IPS DF 4.7 (cell line): ENCODE measurements around the gene RPS3A.
"Not testable (repeated sequence)": the region's sequence is repeated elsewhere in the genome, so short reads cannot be mapped to it uniquely, and the experiment has no call there.

Experiments used
- DNase-seq: peaks from one replicate; pipeline ENCODE4 v3.0.0-alpha.2; 2013; ENCODE audit warnings: low spot score; ENCODE audit errors: extremely low read depth

The RPS3A gene

DNA sequence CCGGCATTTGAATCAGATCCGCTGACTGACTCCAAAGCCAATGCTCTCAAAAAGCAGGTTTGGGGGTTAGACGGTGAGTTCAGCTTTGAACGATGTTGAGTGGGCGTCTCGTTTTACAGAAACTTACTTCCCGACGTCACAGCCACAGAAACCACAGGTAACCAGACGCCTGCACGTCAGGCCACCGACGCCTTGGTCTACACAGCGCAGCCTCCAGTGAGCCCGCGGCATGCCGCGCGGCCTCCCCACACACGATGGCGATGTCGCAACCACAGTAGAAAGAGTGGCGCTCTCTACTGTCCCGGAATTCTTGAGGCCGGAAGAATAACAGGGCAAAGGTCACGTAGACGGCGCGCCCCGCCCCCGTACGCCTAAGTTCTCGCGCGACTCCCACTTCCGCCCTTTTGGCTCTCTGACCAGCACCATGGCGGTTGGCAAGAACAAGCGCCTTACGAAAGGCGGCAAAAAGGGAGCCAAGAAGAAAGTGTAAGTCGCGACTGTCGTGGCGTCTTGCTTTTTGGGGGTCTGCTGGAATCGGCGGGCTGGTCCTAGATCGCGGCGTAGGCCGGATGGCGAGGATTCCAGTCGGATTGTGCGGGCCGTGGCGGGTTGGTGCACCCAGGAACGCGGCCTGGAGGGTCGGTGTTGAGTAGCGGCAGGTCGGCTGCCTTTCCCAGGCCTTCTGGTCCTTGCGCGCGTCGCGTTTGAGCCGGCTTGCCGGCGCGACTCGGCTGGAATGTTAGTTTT lies at the start of gene RPS3A:
TSS of gene RPS3A (plus strand) at position 400 of the 747 bp plus-strand sequence. CDS start at position 425, 25 bp downstream.
- peak; percentile 92 for DNase-seq

DNA sequence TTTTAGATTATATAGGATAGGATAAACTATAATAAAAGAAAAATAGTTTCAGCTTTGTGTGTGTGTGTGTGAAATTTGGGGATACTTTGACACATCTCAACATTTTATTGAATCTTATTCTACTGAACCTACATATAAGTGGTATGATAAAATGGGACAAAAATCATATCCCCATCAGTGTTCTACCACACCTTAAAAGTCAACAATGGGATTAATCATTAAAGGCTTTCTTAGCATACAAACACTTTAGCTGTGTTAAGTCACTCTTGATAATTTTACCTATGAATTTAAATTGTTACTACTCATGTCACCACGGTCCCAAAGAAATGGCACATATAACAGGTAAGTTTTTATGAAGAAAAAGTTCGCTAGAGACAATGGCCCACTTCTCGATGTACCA lies 46.6 kb upstream of the RPS3A start:
- no peak for DNase-seq

DNA sequence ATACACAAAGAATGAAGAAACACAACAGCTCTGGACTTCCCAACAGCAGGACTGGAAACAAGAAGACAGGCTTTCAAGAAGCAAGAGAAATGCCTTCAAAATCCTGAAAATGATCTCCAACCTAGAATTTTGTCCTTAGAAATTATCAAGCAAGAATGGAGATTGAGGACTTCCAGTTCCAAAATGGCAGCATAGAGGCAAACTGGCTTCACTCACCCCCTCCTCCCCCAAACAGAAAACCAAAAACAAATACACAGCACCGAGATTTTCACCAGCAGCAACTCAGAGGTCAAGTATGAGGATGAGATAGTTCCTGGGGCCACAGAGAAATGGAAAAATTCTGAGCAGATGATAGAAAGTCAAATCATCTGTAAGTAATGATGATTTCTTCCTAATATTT lies 43.9 kb upstream of the RPS3A start:
- DNase-seq, result no peak

DNA sequence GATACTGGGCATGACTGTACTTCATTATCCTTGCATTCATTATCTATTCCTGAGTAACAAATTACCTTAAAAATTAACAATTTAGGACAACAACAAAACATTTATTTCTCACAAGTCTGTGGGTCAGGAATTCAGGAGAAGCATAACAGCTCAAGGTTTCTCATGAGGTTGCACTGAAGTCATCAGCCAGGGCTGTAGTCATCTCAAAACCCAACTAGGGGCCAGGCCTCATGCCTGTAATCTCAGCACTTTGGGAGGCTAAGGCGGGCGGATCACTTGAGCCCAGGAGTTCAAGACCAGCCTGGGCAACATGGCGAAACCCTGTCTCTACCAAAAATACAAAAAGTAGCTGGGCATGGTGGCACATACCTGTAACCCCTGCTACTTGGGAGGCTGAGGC lies 36.3 kb upstream of the RPS3A start:
- not testable (repeated sequence) for DNase-seq

DNA sequence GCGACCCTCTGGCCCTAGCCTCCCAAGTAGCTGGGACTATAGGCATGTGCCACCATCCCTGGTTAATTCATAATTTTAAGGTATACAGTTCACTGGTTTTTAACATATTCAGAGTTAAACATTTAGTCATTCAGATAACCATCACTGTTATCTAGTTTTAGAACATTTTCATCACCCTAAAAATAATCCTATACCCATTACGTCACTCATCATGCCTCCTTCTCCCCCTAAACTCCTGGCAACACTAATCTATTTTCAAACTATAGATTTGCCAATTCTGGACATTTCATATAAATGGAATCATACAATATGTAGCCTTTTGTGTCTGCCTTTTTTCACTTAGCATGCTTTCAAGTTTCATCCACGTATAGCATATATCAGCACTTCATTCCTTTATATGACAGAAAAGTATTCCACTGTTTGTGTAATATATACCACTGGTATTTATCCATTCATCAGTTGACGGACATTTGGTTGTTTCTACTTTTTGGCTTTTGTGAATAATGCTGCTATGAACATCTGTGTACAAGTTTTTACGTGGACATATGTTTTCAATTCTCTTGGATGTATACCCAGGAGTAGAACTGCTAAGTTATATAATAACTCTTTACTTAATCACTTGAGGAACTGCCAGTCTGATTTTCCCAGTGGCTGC lies 32.0 kb upstream of the RPS3A start:
- no peak for DNase-seq

DNA sequence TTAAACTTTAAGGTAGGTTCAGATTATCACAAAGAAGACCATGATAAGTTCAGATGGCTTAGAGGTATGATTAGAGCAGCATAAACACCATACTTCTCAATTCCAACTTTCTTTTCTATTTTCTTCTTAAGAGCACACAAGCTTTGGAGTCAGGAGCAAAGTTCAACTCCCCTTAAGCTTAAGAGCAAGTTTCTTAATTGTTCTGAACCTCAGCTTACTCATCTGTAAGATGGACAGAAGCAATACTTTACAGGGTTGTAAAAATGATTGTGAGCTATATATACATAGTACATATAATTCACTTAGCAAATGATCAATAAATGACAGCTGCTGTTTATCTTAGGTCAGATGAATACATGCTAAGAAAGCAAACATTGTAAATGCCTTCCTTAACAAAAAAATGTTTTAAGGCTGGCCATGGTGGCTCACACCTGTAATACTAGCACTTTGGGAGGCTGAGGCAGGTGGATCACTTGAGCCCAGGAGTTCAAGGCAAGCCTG lies 25.0 kb upstream of the RPS3A start:
- DNase-seq, result no peak

DNA sequence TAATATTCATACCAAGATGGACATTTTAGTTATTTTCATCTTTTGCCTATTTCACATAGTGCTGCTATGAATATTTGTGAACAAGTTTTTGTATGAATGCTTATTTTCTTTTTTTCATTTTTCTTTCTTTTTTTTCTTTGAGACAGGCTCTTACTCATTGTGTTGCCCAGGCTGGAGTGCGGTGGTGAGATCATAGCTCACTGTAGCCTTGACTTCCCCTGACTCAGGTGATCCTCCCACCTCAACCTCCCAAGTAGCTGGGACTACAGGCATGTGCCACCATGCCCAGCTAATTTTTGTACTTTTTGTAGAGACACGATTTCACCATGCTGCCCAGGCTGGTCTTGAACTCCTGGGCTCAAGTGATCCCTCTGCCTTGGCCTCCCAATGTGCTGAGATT lies 21.4 kb upstream of the RPS3A start:
- DNase-seq, result not testable (repeated sequence)

DNA sequence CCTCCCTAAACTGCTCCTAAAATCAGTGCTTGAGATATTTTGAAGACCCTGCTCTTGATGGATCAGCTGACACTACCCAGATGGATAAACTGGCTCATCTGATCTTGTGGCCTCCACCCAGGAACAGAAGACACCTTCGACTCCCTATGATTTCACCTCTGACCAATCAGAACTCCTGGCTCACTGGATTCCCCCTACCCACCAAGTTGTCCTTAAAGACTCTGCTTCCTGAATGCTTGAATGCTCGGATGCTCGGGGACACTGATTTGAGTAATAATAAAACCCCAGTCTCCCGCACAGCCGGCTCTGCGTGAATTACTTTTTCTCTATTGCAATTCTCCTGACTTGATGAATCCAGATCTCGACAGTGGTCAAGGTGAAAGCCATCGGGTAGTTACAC lies 12.0 kb upstream of the RPS3A start:
- DNase-seq, result no peak

DNA sequence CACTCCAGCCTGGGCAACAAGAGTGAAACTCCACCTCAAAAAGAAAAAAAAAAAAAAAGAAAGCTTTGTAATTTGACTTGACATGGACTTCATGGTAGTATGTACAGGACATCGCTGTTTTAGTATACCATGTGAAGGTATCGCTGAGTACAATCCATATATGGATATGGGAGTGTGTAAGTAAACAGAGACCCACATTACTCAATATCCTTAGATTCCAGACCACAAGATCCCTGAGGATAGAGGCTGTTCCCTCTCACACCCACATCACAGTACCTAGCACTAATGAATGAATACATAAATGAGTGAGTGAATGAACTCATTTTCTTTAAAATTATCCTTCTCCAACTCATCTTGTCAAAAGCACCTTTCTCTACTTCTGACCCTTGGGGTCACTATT lies 8.4 kb upstream of the RPS3A start:
- DNase-seq, result no peak

DNA sequence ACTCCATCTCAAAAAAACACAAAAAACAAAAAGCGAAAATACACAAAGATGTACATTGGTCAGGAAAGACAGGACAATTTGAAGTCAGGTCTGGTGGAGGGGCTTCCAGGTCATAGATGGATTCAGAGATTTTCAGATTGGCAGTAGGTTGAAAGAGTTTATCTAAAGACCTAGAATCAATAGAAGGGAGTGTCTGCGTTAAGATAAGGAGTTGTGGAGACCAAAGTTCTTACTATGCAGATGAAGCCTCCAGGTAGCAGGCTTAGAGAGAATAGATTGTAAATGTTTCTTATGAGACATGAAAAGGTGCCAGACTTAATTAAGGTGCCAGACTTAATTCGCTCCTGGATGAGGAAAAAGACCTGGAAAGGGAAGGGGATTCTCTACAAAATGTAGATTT lies 6.9 kb upstream of the RPS3A start:
- DNase-seq, result no peak

DNA sequence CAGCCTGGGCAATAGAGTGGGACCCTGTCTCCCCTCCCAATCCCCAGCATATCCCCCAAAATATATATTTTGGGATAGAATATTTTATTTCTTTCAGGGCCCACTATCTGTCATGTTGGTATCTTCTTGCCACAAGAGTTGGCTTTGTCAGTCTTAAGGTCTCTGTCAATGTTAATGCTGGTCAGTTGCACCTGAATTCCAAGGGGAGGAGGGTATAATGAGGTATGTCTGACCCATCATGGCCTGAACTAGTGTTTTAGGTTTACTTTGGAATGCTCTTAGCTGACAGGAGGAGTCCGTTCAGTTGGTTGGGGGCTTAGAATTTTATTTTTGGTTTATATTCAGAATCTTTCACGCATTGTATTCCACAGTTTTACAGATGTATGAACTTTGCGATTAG lies 6.2 kb upstream of the RPS3A start:
- no peak for DNase-seq

DNA sequence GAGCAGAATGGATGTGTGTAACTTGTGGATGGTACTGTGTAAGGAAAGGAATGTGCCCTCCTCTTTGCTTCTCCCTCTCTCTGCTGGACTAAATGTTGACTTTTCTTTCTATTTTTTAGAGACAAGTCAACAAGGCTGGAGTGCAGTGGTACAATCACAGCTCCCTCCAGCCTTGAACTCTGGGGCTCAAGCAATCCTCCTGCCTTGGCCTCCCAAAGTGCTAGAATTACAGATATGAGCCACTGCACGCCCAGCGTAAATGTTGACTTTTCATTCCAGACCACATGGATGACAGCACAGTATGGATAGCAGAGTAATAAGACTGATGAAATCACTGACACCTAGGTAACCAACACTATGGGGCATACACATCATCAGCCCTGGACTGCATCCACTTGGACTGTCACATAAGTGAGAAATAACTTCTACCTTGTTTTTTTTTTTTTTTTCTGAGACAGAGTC lies 5.1 kb upstream of the RPS3A start:
- no peak for DNase-seq

DNA sequence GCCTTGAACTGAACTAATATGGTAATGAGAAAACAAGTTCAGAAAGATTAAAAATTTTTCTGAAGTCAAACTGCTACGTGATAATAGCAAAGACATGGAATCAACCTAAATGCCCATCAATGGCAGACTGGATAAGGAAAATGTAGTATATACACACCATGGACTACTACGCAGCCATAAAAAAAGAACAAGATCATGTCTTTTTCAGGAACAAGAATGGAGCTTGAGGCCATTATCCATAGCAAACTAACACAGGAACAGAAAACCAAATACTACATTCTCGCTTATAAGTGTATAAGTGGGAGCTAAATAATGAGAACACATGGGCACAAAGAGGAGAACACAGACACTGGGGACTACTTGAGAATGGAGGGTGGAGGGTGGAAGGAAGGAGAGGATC lies 4.3 kb upstream of the RPS3A start:
- no peak for DNase-seq

DNA sequence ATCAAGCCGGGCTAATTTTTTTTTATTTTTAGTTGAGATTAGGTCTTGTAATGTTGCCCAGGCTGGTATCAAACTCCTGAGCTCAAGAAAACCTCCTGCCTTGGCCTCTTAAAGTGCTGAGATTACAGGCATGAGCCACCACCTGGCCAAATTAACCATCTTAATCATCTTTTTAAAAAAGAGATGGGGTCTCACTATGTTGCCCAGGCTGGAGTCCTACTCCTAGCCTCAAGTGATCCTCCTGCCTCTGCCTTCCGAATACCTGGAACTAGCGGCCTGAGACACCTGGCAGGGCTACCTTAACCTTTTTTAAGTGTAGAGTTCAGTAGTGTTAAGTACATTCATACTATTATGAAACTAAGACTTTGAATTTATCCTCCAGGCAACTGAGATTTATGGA lies 1.7 kb upstream of the RPS3A start:
- no peak for DNase-seq

DNA sequence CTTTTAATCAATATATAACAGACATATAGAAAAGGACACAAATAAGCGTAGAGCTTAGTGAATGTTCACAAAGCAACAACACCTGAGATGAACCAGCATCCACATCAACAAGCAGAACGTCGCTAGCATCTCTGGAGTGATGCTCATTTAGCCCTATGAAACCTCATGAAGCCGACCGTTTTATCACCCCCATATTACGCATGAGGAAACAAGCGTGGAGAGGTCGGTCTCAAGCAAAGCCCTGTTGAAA lies 524 bp upstream of the RPS3A start:
- no peak for DNase-seq

DNA sequence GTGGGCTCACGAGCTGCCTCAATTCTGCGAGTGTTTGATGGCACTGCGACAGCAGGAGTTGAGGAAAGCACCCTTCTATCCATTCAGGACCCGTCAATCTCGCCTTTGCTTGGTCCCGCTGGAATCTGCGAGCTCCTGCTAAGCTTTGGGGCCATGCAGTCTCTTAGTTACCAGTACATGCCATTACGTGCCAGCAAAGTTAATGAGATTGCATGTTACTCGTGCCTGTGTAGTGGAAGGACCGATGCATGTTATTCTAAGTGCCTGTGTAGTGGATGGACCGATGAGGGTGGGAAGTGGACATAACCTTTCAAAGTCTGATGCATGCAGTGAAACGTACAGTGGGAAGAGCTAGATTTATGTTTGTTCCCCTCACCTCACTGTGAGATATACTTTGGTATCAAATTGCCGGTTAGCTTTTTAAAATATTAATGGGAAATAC lies 569 bp downstream of the RPS3A start:
- no peak for DNase-seq

DNA sequence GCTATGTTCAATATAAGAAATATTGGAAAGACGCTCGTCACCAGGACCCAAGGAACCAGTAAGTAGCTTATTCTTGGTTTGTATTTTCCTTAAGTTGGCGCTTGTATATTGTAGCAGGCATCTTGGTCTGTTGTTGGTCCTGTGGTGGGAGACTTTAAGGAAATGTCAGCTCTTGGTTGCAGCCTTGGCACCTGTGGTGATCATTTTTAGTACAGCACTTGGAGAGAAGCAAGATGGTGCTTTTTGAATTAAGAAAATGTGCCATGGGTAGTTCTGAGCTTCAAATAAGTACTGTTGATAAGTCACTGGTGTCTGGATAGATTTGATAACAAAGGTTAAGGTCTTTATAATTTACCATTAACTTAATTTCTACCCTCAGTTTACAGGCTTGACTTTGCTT lies 1.1 kb downstream of the RPS3A start:
- no peak for DNase-seq

DNA sequence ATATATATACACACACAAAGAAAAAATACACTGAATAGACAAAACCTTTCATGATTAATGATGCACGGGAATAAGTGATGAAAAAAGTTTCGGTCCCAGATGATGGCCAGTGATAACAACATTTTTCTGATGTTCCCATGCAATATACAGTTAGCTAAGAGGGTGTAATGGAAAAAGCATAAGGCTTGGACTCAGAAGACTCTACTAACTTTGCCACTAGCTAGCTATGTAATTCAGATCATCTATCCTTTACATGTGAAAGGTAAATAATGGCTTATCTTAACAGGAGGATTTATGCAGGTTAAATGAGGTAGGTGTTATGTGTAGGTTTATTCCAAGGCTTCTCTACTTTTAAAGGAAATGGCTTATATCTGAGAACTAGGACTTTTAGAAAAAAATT lies 4.3 kb downstream of the RPS3A start:
- no peak for DNase-seq

DNA sequence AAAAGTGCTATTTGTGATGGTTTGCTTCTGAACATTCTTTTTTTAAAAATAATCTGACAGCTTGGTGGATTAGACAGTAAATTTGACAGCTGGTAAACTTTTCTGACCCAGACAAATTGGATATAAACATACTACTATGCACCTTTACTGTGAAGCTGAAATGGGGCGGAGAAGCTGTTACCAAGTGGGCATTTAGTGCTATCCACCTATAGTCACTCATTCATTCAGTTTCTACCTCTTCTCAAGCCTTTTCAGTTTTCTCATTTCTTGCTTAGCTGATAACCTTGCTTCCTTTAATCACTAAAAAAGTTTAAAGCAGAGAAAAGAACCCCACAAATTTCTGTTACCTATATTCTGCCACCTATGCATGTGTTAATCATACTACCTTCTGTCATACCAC lies 5.2 kb downstream of the RPS3A start:
- no peak for DNase-seq

DNA sequence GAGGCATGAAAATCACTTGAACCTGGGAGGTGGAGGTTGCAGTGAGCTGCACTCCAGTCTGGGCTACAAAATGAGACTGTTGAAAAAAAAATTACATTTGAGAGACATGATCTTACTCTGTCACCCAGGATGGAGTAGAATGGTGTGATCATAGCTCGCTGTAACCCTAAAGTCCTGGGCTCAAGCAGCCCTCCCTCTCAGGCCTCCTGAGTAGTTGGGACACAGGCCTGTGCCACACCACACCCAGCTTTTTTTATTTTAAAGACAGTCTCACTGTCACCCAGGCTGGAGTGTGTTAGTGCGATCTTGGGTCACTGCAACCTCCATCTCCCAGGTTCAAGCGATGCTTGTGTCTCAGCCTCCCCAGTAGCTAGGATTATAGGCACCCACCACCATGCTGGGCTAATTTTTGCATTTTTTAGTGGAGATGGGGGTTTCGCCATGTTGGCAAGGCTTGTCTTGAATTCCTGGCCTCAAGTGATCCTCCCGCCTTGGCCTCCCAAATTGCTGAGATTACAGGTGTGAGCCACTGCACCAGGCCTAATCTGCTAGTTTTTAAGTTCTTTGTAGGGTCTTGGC lies 6.1 kb downstream of the RPS3A start:
- DNase-seq, result no peak

DNA sequence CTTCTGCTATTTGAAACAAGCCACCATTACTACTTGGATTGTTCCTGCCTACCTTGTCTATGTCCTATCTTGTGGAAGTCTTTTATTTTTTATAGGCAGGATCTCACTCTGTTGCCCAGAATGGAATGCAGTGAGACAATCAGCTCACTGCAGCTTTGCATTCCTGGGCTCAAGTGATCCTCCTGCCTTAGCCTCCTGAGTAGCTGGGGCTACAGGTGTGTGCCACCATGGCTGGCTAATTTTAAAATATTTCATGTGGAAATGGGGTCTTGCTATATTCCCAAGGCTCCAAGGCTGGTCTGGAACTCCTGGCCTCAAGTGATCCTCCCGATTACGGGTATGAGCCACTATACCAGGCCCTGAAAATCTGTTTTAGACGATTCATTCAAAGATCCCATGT lies 7.6 kb downstream of the RPS3A start:
- no peak for DNase-seq

DNA sequence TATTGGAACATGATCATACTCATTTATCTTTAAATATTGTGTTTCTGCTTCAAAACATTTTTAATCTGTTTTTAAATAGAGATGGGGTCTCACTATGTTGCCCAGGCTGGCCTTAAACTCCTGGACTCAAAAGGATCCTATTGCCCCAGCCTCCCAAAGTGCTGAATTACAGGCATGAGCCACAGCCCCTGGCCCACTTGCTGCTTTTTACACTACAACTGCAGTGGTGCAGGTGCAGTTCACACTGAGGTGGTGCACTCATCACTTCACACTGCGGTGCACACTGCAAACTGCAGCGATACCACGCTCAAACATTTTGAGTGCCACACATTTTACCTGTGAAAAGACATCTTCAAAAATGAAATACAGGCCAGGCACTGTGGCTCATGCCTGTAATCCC lies 10.8 kb downstream of the RPS3A start:
- DNase-seq, result no peak

DNA sequence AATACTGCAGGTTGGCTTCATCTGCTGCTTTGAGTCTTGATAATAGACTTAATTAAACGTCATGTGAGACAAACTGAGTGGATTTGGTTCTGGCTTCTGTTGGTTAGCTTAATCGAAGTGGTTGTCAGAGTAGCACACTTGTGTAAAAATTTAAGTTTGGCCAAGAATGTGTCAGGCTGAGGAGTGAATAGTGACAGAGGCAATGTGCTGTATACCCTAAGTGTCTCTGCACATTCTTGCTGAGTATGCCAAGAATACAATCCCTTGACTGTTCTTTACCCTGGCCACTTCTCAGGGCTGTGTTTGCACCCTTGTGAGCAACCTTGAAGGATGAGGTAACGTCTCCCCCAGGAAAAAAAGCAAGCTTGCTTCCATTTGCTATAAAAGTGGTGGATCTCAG lies 14.9 kb downstream of the RPS3A start:
- no peak for DNase-seq
